Panc1 (cell line): ENCODE results near the gene PCYT1B. TPM values are rescaled to one million over a fixed set of nuclear protein-coding genes. Genes with fewer than 3 reads are reported as not detected.
"Not testable (repeated sequence)": the region's sequence is repeated elsewhere in the genome, so short reads cannot be mapped to it uniquely, and the experiment has no call there.

Experiments used
- ATAC-seq: fragments of 200-7000 bp; cut with Tn5 transposase; 2 replicates; pipeline ENCODE4 v1.9.1; 2020; ENCODE audit warnings: mild to moderate bottlenecking, moderate library complexity
- BruUV-seq: library from RNA; stranded (reverse); fragments of 400-500 nt; replicated peaks from 2 replicates; lab custom pipeline; 2021; lab: Mats Ljungman, UMichigan
- CTCF ChIA-PET: fragments of 300-600 bp; sonication (Branson Sonifier 250); formaldehyde crosslinking; loops from one replicate; lab custom pipeline; 2022; ENCODE audit warnings: antibody characterized with exemption; lab: Charles Lee
- POLR2A ChIA-PET: fragments of 300-600 bp; sonication (Branson Sonifier 250); formaldehyde crosslinking; loops from one replicate; lab custom pipeline; 2022; ENCODE audit warnings: antibody characterized with exemption; lab: Charles Lee
- DNase-seq: peaks from one replicate; pipeline ENCODE4 v3.0.0-alpha.2; 2010; ENCODE audit warnings: low read depth, low spot score
- H3K27ac ChIP-seq: 2 replicates; pipeline ENCODE4 v1.5.1; 2011; ENCODE audit warnings: mild to moderate bottlenecking, low read length, inconsistent platforms
- H3K27me3 ChIP-seq: fragments of 200-500 bp; sonication (Bioruptor generic); 2 replicates; pipeline ENCODE4 v1.6.0; 2014; ENCODE audit warnings: low read length, inconsistent platforms; ENCODE audit not compliant: control insufficient read depth, insufficient read depth
- H3K36me3 ChIP-seq: fragments of 200-500 bp; sonication (Bioruptor generic); 2 replicates; pipeline ENCODE4 v1.5.1; 2014; ENCODE audit warnings: inconsistent platforms, mild to moderate bottlenecking, low read length, moderate library complexity; ENCODE audit not compliant: control insufficient read depth, insufficient read depth
- H3K4me1 ChIP-seq: 2 replicates; pipeline ENCODE4 v1.5.1; 2011; ENCODE audit warnings: inconsistent platforms, mild to moderate bottlenecking, low read length, moderate library complexity; ENCODE audit not compliant: control insufficient read depth, insufficient read depth
- H3K4me3 ChIP-seq, 2 experiments: 2 replicates each; pipeline ENCODE4 v1.5.1; 2011 to 2012; ENCODE audit warnings: low read depth in 2 of 2, low read length in 2 of 2, mild to moderate bottlenecking in 2 of 2, inconsistent platforms in 1 of 2, moderate library complexity in 1 of 2
- H3K9me3 ChIP-seq: fragments of 200-500 bp; sonication (Bioruptor generic); 2 replicates; pipeline ENCODE4 v1.5.1; 2014; ENCODE audit warnings: low read depth, mild to moderate bottlenecking, inconsistent platforms, low read length, moderate library complexity; ENCODE audit not compliant: control insufficient read depth, insufficient read depth
- POLR2AphosphoS5 ChIP-seq: IDR thresholded peaks from 2 replicates; pipeline ENCODE4 v1.6.1; 2012; ENCODE audit warnings: mild to moderate bottlenecking, low read depth, low read length, moderate library complexity
- SIN3A ChIP-seq: IDR thresholded peaks from 2 replicates; pipeline ENCODE4 v1.6.1; 2012; ENCODE audit warnings: low read depth, mild to moderate bottlenecking, low read length, moderate library complexity, borderline replicate concordance; ENCODE audit not compliant: insufficient read depth
- TCF7L2 ChIP-seq: IDR thresholded peaks from 2 replicates; pipeline ENCODE4 v1.6.1; 2011; ENCODE audit warnings: mild to moderate bottlenecking, low read depth, low read length, inconsistent platforms
- in situ Hi-C: cut with HindIII; loops from 2 replicates; pipeline ENCODE4 v1.10.0; 2016; ENCODE audit warnings: low sequenced_read_pairs, low pct_unique_long_range_greater_than_20kb
- intact Hi-C: fragments of 100-400 bp; cut with micrococcal nuclease; formaldehyde crosslinking; loops from one replicate; pipeline ENCODE4 v1.10.0; 2022; ENCODE audit not compliant: unreplicated experiment
- total RNA-seq: library from RNA; stranded (reverse); gene quantifications from one replicate; pipeline ENCODE4 v1.2.1, GENCODE V29; 2021; ENCODE audit not compliant: unreplicated experiment
- TF ChIP-seq, protein P1 (sequence below): fragments of 450-650 bp; IDR thresholded peaks from 2 replicates; pipeline ENCODE4 v1.5.1; 2017; ENCODE audit warnings: mild to moderate bottlenecking
- TF ChIP-seq, protein P2 (sequence below), 2 experiments: IDR thresholded peaks; 2 replicates each; pipeline ENCODE4 v1.6.1; 2011 to 2012; ENCODE audit warnings: low read depth in 2 of 2, control low read depth in 1 of 2, low read length in 1 of 2, mild to moderate bottlenecking in 1 of 2, moderate library complexity in 1 of 2; ENCODE audit not compliant: insufficient read depth in 1 of 2

The PCYT1B gene
- total RNA-seq, 1 experiment from 2014 or later: 0.03 TPM

DNA sequence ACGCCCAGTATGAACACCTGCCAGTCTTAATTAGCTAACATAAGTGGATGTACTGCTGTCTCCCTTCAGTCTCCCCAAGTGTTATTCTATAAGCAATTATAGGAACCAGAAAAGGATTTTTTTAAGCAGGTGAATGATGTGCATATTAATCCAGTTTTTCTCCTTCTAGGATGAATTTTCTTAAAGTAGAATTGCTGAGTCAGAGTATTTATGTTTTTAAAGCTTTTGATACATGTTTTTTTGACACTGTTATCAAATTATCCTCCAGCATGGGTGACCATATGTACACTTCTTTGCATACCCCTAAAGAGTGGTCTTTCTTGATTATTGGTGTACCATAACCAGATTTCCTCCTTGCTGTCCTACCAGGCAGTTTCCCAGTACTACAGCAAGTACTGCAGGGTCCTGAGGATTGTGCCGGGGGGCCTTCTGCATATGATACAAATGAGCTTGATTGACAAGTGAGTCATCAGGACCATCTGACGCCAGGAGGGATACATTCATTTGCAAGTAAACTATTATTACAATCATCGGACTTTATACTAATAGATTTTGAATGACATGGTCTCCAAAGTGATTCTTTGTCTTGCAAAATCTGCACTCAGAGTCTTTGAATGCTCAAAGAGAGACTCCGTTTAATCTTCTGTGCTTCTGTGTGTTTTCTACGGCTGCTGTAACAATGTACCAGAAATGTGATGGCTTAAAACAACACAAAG is 10.7 kb upstream of the PCYT1B start:
- no peak for ATAC-seq
- ChIA-PET POLR2A (no interaction called here), CTCF (no interaction called here)
- intact Hi-C loops (no loop called here), in situ Hi-C loops (no loop called here)
- Histone ChIP-seq H3K4me1 (no peaks in the 10 kb centered on the region), H3K36me3 (no peaks in the 10 kb centered on the region), H3K27ac (no peak overlapping the region), H3K9me3 (no peaks in the 10 kb centered on the region), H3K27me3 (no peaks in the 10 kb centered on the region), H3K4me3 (no peak overlapping the region)
- BruUV-seq: no TSS peak
- TF ChIP-seq, protein P1, sequence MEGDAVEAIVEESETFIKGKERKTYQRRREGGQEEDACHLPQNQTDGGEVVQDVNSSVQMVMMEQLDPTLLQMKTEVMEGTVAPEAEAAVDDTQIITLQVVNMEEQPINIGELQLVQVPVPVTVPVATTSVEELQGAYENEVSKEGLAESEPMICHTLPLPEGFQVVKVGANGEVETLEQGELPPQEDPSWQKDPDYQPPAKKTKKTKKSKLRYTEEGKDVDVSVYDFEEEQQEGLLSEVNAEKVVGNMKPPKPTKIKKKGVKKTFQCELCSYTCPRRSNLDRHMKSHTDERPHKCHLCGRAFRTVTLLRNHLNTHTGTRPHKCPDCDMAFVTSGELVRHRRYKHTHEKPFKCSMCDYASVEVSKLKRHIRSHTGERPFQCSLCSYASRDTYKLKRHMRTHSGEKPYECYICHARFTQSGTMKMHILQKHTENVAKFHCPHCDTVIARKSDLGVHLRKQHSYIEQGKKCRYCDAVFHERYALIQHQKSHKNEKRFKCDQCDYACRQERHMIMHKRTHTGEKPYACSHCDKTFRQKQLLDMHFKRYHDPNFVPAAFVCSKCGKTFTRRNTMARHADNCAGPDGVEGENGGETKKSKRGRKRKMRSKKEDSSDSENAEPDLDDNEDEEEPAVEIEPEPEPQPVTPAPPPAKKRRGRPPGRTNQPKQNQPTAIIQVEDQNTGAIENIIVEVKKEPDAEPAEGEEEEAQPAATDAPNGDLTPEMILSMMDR: no peak
- TF ChIP-seq POLR2AphosphoS5 (no peak), TCF7L2 (no peak), SIN3A (no peak)
- TF ChIP-seq, protein P2, sequence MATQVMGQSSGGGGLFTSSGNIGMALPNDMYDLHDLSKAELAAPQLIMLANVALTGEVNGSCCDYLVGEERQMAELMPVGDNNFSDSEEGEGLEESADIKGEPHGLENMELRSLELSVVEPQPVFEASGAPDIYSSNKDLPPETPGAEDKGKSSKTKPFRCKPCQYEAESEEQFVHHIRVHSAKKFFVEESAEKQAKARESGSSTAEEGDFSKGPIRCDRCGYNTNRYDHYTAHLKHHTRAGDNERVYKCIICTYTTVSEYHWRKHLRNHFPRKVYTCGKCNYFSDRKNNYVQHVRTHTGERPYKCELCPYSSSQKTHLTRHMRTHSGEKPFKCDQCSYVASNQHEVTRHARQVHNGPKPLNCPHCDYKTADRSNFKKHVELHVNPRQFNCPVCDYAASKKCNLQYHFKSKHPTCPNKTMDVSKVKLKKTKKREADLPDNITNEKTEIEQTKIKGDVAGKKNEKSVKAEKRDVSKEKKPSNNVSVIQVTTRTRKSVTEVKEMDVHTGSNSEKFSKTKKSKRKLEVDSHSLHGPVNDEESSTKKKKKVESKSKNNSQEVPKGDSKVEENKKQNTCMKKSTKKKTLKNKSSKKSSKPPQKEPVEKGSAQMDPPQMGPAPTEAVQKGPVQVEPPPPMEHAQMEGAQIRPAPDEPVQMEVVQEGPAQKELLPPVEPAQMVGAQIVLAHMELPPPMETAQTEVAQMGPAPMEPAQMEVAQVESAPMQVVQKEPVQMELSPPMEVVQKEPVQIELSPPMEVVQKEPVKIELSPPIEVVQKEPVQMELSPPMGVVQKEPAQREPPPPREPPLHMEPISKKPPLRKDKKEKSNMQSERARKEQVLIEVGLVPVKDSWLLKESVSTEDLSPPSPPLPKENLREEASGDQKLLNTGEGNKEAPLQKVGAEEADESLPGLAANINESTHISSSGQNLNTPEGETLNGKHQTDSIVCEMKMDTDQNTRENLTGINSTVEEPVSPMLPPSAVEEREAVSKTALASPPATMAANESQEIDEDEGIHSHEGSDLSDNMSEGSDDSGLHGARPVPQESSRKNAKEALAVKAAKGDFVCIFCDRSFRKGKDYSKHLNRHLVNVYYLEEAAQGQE (IDR thresholded peaks at IDR 0.05; ENCODE audit: insufficient read depth in 1 of 2, low read depth in 2 of 2, low read length in 1 of 2): no peak
- DNase-seq: no peak

DNA sequence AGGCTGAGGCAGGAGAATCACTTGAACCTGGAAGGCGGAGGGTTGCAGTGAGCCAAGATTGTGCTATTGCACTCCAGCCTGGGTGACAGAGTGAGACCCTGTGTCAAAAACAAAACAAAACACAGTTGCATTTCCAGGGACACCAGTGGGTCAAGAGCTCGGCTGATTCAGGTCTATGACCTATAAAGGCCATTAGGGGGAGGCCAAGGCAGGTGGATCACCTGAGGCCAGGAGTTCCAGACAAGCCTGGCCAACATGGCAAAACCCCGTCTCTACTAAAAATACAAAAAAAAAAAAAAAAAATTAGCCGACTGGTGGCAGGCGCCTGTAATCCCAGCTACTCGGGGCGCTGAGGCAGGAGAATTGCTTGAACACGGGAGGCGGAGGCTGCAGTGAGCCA is 8.5 kb upstream of the PCYT1B start:
- DNase-seq, H3K27ac ChIP-seq, POLR2A ChIA-PET, H3K9me3 ChIP-seq, CTCF ChIA-PET, H3K36me3 ChIP-seq, in situ Hi-C loops, H3K27me3 ChIP-seq, H3K4me1 ChIP-seq, BruUV-seq, H3K4me3 ChIP-seq, ATAC-seq, intact Hi-C loops: not testable (repeated sequence)

DNA sequence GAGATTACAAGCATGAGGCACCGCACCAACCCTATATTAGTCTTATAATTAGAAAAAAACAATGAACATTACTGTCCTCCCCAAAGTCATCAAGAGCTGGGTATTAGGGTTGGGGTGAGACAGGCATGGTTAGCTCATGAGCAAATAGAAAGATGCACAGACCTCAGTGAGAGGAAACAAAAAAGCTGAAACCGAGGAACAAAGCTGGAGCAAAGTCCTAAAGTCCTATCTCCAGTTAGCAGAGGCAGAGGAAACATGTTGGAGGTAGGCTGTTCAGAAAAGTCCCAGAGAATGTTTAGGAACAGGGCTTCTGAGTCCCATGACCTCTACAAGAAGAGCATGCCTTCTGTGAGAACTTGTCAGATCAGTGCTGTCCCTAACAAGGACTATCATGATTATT is 4.6 kb upstream of the PCYT1B start:
- ATAC-seq: no peak
- POLR2A ChIA-PET: no interaction called here
- TF ChIP-seq, protein P1: no peak
- TF ChIP-seq, protein P2 (IDR thresholded peaks at IDR 0.05; ENCODE audit: insufficient read depth in 1 of 2, low read depth in 2 of 2, low read length in 1 of 2): no peak
- TF ChIP-seq POLR2AphosphoS5 (no peak), TCF7L2 (no peak), SIN3A (no peak)
- no peaks in the 10 kb centered on the region for H3K36me3 ChIP-seq
- intact Hi-C loops: no loop called here
- H3K27ac ChIP-seq: no peak overlapping the region
- no TSS peak for BruUV-seq
- no peaks in the 10 kb centered on the region for H3K9me3 ChIP-seq
- H3K4me1 ChIP-seq: no peaks in the 10 kb centered on the region
- in situ Hi-C loops: no loop called here
- DNase-seq: no peak
- CTCF ChIA-PET: no interaction called here
- no peak overlapping the region for H3K4me3 ChIP-seq
- H3K27me3 ChIP-seq: no peaks in the 10 kb centered on the region
